Activated CD4-positive, alpha-beta T cell treated with anti-CD3 and anti-CD28 coated beads, Interleukin-2, amount 50 U/mL, for 4 hours (primary cell): ENCODE measurements around the gene NOS1AP.
"Not testable (repeated sequence)": the region's sequence is repeated elsewhere in the genome, so short reads cannot be mapped to it uniquely, and the experiment has no call there.

ENCODE experiments used
- DNase-seq, 2 experiments: peaks; one replicate each; pipeline ENCODE4 v3.0.0-alpha.2; 2020

The NOS1AP gene

DNA sequence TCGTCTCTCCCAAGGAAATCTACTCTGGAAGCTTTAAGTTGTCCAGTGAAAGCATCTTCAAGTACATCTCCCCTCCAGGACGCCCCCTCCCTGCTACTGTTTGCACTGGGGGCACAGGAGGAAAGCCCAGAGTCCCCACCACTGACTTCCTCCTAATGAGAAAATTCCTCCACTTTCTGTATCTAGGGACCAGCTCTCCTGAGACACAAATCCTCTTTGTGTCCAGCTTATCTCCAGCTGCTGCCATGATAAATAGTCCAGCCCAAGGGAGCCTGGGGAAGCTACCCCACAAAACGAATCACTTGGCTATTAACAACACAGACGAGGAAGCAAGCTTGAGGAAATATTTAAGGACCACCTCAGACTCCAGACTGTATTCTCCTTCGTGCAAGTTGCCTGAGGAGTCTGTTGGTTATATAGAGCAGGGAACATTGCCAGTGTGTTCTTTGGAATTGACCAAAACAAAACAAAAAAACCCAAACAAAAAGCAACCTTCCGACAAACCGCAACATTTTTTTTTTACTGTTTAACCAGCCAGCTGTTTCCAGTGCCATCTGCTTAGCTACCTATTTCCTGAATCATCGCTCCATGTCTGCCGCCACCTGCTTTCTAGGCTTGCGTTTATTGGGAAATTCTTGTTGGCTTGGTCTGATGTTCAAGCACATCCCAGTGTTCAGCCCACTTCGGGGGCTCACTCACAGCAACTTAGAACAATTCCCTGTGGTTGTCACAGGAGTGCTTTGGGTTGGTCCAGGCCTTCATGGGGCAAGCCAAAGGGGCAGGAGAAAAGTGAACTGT lies 319.7 kb downstream of the NOS1AP start:
- no peak for DNase-seq

DNA sequence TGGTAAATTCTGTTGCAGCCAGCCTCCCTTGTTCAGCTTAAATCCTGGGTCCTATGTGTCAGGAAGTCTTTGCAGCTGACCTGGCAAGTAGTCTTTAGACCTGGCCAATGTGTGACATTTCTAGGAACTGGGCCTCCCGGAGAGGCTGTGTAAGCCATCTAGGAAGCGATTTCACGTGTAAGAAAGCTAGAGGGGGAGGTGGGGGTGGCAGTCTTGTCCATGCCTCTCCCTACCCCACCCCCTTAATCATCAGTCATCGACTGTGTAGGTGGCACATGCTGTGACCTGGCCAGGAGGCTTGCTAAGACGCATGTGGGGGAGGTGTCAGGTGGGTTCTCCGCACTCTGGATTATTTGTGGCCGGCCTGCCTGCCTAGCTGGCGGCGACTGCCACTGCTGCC lies 320.5 kb downstream of the NOS1AP start:
- no peak for DNase-seq

DNA sequence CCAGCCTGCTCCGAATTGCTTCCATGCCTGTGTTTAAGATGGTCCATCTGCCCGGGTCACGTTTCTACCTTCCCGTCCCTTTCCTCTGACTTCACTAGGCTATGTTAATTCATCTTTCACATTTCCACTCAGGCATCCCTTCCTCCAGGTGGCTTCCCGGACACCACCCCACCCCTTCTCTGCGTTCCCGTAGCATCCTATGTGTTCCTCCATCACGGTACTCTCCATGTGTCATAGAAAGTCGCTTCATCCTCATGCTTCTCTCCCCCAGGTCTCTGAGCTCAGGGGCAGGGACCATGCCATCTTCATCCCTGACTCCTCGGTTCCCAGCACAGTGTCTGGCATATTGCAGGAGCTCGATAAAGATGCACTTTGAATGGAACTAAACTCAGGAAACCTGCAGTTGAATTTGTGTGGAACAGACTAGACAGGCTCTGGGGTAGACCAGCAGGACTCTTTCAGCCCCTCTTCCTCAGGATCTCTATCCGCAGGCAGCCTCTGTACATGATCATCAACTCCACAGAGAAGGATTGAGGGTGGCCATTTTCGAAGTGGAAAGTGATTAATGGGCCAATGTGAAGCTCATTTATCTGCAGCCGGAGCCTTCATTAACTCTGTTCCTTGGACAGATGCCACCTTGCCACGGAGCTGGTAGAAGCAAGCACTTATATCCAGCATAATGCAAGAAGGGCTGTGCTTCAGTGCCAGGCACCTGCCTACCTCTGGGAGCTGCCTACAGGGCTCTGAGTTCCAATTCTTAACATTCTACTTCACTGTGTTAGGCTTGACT lies 321.1 kb downstream of the NOS1AP start:
- DNase-seq: no peak

DNA sequence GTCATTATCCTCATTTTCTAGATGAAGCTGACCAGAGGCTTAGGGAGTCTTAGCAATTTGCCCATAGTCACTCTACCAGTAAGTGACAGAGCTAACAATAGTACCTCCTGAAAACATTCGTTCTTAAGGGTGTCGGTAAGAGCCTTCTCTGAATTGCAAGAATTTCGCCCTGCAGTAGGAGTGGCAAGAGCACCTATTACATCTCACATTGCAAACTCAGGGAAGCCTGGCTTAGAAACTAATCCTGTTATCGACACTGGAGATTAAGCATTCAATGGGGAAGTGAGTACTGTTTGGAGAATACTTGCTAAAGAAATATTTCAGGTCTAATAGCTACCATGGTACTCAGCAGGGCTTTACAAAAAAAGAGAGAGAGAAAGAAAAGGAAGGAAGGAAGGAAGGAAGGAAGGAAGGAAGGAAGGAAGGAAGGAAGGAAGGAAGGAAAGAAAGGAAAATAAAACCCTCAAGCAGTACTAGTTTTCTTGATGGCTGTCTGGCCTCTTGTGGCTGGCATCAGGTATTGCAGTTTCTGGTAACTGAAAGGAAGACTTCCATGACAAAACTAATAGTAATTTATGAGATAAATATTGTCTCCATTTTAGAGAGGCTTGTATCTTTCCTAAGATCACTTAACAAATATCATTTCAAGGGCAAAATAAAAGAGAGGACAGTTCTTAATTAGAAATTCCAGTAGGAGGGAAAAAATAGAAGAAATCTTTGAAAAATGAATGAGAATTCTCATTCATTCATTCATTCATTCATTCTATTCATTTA lies 322.5 kb downstream of the NOS1AP start:
- DNase-seq: no peak

DNA sequence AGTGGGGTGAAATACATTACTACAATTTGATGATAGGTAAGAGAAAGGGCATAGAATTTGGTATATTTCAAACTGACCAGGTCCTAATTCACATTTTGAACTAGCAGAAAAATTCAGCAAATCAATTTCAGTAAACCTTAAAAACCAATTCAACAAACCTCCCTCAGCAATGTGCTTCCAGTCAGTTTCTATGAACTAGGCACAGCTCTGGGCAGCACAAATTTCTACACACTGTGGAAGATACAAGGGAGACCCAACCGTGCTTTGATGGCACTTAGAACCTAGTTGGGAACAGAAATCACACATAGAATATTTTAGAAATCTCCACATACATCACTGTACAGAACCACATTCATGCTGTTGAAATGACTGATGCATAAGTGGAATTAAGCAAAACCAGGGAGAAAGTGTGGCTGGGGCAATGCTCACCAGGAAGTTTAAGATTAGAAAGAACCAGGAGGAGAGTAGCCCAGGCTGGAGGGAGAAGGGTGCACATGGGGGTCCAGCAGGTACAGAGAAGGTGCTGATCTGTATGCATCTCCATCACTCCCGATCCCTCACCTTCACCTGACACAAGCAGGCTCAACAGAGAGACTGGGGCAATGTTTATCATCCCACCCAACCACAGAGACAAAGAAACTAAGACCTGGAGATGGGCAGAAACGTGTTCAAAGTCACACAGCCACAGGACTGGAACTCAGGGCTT lies 326.9 kb downstream of the NOS1AP start:
- no peak for DNase-seq

DNA sequence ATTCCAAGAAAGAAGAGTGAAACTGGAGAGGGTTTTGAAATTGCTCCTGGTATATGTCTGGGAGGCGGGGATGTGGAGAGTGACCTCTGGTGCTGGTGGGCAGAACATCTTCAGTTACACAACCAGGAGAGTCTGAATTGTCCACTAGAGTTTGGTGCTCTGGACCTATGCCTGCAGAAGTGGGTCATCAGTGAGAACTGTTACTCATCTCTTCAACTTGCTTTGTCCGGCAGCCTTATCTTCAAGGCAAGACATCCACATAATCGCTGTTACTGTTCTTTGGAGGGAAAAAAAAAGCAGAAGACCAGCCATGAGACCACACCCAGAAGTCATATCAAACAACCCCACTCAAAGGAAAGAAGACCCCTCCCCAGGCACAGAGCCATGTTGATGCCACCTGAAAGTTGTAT lies 327.6 kb downstream of the NOS1AP start:
- no peak for DNase-seq

DNA sequence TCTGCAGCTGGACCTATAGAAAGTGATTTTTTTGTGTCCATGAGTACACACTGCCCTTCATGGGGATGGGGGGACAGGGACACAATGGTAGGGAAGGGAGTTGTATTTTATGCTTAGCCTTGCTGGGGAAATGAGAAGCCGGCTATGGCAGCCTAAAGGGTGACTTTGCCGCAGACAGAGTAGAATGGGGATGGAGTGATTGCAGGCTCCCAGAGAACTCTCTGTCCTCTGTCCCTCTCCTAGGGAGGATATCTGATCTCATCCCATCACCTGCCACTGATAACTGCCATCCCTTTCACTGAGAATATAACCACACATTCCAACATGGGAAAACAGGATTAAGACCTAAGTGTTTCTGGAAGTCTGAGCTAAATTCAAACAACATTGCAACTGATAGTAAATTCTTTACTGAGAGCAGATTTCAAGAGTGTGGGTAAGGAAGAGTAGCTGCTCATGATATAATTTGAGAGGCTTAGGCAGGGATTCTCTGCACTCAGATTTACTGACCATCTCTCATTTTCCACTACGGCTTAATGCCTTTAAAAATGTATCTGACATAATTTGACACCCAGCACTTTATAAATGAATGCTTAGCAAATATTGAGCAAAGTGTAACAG lies 328.6 kb downstream of the NOS1AP start:
- no peak for DNase-seq

DNA sequence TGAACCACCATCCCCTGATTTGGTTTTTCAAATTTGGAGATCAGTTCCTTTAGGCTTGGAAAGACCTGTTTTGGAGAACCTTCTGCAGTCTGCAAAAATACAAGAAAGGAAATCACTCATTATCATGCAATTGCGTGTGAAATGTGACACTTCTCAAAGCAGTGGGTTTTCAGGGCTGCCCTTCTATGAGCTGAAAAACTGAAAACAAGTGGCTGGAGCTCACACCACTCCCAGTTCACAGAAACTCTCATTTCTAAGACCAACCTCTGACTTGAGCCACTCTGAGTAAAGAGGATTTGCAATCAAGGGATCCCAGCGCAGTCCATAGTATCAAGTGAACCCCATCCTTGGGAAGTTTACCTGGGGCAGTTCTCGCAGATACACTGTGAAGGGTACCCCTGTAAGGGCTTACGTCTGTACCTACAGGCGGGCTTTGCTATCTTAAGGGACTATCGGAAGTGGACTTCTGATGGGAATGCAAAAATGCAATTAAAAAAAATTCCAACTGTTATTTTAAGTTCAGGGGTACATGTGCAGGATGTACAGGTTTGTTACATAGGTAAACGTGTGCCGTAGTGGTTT lies 329.6 kb downstream of the NOS1AP start:
- DNase-seq: no peak

DNA sequence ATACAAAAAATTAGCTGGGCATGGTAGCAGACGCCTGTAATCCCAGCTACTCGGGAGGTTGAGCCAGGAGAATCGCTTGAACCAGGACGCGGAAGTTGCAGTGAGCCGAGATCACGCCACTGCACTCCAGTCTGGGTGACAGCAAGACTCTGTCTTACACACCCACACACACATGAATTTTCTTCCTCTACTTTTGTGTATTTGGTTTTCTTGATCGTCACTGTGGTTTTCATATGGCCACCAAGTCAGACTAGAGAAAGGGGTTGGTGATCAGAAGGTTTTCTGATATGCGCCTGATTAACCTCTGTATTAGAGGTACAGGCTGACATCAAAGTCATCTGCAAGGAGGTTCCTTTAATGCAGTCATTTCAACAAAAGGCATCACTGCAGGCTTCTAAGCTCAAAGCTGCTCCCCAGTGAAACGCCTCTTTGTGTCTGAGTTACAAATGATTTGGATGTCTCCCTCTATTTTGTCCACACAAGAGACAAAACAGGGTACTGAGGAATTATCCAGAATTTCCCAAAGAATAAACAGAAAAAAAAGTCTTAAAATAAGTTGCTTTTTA lies 331.4 kb downstream of the NOS1AP start:
- DNase-seq: no peak

DNA sequence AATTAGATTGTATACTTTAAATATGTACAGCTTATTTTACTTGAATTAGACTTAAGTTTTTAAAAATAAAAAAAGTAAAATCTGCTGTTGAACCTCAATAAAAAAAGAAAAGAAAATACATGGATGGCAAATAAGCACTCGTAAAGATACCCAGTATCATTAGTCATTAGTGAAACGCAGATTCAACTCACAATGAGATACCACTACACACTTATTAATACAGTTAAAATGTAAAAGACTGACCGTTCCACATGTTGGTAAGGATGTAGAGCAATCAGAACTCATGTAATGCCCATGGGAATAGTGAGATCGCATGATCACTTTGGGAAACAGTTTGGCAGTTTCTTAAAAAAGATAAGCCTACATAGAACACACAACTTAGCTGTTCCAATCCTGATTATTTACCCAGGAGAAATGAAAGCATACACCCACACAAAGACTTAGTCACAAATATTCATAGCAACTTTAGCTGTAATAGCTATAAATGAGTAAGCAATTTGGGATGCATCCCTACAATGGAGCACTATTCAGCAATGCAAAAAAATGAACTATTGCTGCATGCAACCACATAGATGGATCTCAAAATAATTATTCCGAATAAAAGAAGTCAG lies 335.2 kb downstream of the NOS1AP start:
- no peak for DNase-seq

DNA sequence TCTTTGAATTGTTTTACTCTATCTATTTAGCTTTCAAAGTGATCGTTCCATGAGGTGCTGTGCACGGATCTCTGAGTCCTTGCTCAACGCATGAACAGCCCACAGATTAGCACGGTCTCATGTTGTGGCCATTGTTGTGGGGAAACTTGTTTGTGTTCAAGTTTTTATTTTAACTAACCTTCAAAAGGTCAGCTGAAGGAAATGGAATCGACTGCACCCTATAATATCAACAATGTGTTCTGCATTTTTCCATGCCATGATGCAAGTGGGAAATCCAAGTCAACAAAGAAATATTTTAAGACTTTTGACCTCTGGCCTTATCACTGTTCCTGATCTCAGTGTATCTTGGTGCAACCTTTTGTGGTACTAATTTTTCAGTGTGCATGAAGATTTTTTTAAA lies 336.3 kb downstream of the NOS1AP start:
- DNase-seq: no peak

DNA sequence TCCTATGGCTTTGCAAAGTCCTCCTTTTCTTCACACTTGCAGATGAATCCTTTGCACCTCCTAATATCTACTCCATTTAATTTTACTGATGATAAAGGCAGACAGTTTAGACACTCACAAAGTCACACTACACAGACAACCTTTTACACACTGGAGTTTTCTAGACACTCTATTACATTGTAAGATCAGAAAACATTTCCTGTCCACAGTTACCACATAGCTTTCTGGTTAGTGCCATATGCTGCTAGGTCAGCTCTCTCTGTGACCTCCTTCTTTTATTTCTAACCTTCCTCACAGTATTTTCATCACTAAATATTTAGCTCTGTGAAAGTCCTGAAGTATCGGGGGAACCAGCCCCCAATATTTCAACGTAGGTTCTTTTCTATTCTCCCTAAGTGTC lies 337.3 kb downstream of the NOS1AP start:
- no peak for DNase-seq

DNA sequence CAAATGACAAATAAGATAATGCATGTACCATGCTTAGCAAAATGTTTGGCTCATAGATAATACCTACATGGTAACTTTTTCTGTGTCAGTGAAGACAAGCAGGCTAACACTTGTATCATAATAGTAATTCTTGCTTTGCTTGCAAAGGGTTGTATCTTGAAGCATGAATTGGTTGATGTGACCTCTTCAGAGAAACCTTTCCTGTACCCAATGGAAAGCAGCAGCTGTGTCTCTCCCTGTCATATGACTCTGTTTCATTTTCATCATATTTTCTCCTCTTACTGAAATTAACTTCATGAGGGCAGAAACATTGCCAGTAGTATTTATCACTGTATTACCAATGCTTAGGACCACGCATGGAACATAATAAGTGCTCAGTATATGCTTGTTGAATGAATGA lies 338.0 kb downstream of the NOS1AP start:
- DNase-seq: no peak

DNA sequence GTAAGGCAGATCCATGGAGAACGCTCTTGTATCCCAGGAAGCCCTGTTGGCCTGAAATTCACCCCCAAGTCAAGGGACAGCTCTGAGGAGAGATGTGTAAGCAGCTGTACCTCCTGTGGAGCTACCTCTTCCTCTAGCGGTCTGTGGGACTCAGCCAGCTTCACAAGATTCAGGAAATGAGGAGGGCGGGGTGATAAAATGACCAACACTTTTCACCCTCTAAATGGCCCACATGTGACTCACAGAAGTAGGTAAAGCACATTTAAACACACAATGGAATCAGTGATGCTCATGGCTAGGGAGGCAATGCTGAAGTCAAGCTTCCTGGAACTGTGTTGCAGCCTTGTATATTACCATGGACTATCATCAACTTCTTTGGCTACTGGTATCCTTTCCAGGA lies 342.5 kb downstream of the NOS1AP start, which contains the start of gene SH2D1B:
TSS of gene SH2D1B (minus strand) at position 135 of the 400 bp plus-strand sequence. CDS start at position 15, 120 bp downstream.
- no peak for DNase-seq

DNA sequence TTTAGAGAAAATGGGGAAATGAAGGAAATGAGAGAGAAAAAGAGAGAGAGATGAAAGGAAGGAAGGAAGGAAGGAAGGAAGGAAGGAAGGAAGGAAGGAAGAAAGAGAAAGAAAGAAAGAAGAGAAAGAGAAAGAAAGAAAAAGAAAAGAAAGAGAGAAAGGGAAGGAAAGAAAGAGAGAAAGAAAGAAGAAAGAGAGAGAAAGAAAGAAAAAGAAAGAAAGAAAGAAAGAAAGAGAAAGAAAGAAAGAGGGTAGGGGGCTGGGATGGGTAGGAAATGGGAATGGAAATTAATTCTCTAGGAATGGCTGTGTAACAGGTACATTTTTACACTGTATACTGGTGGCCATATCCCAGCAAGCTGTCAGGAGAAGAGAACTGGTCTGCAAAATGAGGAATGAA lies 346.7 kb downstream of the NOS1AP start:
- no peak for DNase-seq

DNA sequence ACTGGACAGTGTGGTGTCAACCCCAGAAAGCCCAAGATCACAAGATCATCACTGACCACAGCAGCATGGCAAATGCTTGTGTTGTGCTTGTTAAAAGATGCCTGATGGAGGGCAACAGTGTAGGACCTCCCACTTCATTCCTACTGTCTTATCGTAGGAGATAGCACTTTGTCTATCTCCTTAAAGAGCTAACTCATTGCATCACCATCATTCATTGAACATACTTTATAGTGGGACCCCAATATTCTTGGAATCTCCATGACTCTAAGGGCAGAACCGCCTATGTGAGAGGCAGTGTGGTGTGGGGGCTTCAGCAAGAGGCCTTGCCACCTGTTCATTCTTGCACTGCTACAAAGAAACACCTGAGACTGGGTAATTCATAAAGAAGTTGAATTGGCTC lies 347.4 kb downstream of the NOS1AP start:
- no peak for DNase-seq

DNA sequence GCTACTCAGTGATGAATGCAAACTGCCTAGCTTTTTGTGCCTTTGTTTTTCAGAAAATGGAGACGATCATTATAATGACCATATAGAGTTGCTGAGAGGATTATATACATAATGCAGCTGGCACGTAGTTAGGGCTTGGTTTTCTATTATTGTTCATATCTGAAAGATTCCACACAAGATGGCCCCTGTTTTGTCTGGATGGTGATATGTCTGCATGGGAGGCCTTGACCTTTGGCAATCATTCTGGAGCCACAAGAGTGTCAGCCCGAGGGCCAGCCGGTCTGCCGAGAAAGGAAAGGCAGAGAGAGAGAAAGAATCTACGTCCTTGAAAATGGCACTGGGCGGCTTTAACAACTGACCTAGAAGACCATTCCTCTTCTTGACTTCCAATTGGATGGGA lies 348.2 kb downstream of the NOS1AP start:
- DNase-seq: no peak

DNA sequence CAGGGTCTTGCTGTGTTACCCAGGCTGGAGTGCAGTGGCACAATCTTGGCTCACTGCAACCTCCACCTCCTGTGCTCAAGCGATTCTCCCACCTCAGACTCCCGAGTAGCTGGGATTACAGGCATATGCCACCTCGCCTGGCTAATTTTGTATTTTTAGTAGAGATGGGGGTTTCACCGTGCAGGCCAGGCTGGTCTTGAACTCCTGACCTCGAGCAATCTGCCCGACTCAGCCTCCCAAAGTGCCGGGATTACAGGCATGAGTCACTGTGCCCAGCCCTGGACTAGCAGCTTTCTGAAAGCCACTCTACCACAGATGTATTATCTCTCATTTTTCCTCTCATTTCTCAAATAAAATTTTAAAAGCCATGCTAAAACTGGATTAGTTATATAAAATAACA lies 349.1 kb downstream of the NOS1AP start:
- not testable (repeated sequence) for DNase-seq

DNA sequence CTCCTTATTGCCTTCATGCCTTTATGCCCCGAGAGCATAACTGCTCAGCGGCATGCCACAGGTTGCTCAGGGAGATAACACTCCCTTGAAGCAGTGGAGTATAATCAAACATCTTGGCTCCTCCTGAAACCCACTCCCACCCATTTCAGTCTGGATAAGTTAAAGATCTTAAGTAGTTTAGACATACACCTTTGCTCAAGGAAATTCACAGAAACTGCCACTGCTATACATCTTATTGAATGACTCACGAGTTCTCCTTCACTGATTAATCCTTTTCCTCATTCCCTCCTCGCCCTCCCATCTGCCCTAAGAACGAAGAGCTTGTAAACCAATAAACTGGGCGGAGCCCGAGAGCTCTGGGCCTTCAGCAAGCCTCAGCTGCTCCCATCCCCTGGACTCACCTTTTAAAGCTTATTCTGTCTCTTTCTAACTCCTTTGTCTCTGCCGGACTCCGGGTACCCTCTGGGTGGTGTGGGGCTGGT lies 350.0 kb downstream of the NOS1AP start:
- not testable (repeated sequence) for DNase-seq
